Ectodermal cell (in vitro differentiated cells): ENCODE measurements around the gene RBM10.

Source experiments
- H3K27ac ChIP-seq: 2 replicates; pipeline ENCODE4 v1.7.0; 2013; ENCODE audit warnings: mild to moderate bottlenecking, low read depth, low read length; ENCODE audit not compliant: insufficient read depth, poor library complexity, severe bottlenecking
- H3K27me3 ChIP-seq: 2 replicates; pipeline ENCODE4 v1.7.0; 2013; ENCODE audit warnings: mild to moderate bottlenecking, low read length; ENCODE audit not compliant: insufficient read depth, control insufficient read depth, poor library complexity, severe bottlenecking
- H3K36me3 ChIP-seq: one replicate; pipeline ENCODE4 v1.7.0; 2013; ENCODE audit warnings: low read length; ENCODE audit not compliant: control insufficient read depth, insufficient read depth
- H3K4me1 ChIP-seq: one replicate; pipeline ENCODE4 v1.7.0; 2013; ENCODE audit warnings: low read length; ENCODE audit not compliant: control insufficient read depth, insufficient read depth
- H3K4me3 ChIP-seq: 2 replicates; pipeline ENCODE4 v1.7.0; 2013; ENCODE audit warnings: low read depth, low read length, control low read depth; ENCODE audit not compliant: insufficient read depth
- H3K9me3 ChIP-seq: 2 replicates; pipeline ENCODE4 v1.7.0; 2013; ENCODE audit warnings: mild to moderate bottlenecking, low read length, moderate library complexity; ENCODE audit not compliant: control insufficient read depth
- WGBS, 2 experiments: methylation state at CpG; one replicate each; pipeline ENCODE4 v1.1.7; 2013; ENCODE audit warnings: missing lambda C conversion rate in 2 of 2; 5-methylcytosine and 5-hydroxymethylcytosine counted together

Gene RBM10

DNA sequence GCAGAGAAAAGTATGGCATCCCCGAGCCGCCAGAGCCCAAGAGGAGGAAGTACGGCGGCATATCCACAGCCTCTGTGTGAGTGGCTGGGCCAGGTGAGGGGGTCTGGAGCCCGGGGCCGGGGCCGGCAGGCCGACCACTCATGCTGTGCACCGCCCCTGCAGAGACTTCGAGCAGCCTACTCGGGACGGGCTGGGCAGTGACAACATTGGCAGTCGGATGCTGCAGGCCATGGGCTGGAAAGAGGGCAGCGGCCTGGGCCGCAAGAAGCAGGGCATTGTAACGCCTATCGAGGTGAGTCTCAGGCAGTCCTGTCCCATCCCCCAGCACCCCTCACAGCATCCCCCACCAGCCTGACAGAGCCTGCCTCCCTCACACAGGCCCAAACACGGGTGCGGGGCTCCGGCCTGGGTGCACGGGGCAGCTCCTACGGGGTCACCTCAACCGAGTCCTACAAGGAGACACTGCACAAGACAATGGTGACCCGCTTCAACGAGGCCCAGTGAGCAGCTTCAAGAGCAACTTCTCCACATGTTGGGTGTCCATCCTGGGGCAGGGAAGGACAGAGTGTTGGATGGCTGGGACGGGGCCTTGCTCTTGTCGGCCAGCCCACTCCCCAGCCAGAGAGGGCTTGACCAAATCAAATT lies 41.2 kb downstream of the RBM10 start:
- no peaks in the 10 kb centered on the region for H3K4me1 ChIP-seq
- H3K27ac ChIP-seq = no peak overlapping the region
- WGBS, 2 experiments = 94 to 97% methylated on average over 27 of the region's 27 CpGs
- H3K4me3 ChIP-seq = no peak overlapping the region
- peaks cover 6% of the 10 kb centered on the region for H3K36me3 ChIP-seq
- no peaks in the 10 kb centered on the region for H3K9me3 ChIP-seq
- peaks cover under 1% of the 10 kb centered on the region for H3K27me3 ChIP-seq

DNA sequence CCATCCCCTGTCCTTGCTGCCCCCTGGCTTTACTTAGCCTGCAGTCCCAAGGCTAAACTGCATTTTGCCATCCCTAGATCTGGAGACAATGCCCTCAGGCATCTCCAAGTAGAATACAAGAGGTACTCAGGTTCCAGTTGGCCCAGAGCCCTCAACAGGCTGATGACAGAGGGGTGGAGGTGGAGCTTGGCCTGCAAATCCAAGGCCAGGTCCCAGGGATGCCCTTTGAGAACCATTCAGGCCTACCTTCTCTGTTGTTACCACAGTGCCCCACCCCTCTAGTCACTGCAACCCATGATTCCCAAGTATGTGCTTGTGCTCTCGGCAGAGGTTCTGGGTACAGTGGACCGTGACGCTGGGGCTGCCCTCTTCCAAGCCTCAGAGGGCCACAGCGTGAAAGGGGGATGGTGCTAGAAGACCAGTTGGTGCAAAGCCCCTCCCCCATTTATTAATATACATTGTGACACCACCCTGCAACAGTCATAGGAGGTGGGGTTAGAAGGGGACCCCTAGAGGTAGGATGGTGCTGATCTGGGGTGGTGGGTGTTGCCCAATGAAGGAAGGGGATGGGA lies 42.2 kb downstream of the RBM10 start:
- WGBS, 2 experiments = 86 to 89% methylated on average over 3 to 4 of the region's 4 CpGs
- Histone ChIP-seq H3K9me3 (no peaks in the 10 kb centered on the region), H3K27me3 (peaks cover 10% of the 10 kb centered on the region), H3K4me1 (no peaks in the 10 kb centered on the region), H3K4me3 (no peak overlapping the region), H3K36me3 (no peaks in the 10 kb centered on the region), H3K27ac (no peak overlapping the region)

DNA sequence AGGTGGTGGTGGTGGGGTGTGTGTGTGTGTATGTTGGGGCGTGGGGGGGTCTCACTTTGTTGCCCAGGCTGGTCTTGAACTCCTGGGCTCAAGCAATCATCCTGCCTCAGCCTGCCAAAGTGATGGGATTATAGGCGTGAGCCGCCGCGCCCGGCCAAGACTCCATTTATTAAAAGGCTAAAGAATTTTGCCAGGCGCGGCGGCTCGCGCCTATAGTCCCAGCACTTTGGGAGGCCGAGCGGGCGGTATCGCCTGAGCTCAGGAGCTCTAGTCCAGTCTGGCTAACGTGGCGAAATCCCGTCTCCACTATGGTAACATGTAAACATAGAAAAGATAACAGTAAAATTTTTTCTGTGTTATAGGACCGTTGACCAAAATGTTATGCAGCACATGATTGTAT lies 44.9 kb downstream of the RBM10 start:
- no peaks in the 10 kb centered on the region for H3K9me3 ChIP-seq
- H3K4me1 ChIP-seq = no peaks in the 10 kb centered on the region
- no peak overlapping the region for H3K4me3 ChIP-seq
- H3K36me3 ChIP-seq = no peaks in the 10 kb centered on the region
- H3K27ac ChIP-seq = no peak overlapping the region
- WGBS, 2 experiments = 88 to 89% methylated on average over 15 to 17 of the region's 19 CpGs
- peaks cover 10% of the 10 kb centered on the region for H3K27me3 ChIP-seq

DNA sequence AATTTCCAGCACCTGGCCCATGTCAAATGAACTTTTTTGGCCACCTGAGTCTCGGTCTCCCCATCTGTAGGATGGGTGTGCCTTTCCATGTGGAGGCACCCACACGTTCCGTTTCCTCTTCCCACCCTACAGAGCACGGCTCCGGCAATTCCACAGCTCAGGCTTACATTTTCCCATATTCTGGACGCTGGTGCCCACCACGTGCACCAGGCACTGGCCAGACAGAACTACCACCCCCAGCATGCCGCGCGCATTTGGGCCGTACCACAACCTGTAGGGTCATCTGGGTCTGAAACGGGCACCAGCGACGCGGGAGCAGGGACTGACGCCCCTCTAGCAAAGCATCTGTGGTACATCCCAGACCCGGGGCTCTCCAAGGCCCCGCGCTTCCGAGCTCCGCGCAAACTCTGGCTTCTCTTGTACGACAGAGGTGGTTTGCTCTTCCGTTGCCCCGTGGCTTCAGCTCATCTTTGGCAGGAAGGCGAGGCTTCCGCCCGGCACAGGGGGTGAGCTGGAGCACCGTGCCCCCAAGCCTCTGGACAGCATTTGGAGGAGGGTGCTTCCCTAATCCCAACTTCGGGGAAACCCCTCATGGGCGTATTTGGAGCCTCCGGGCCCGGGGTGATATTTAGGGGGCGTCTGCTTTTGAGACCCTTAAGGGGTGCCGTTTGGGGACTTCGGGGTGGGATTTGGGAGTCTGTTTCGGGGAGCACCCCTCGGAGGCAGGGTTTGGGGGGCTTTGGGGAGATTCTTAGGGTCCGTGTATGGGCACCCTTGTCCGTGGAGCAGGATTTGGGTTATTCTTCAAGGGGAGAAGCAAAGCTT lies 45.6 kb downstream of the RBM10 start:
- 3 to 5% methylated on average over 40 of the region's 40 CpGs for WGBS, 2 experiments
- Histone ChIP-seq H3K27me3 (peaks cover 10% of the 10 kb centered on the region), H3K36me3 (no peaks in the 10 kb centered on the region), H3K4me1 (no peaks in the 10 kb centered on the region), H3K27ac (no peak overlapping the region), H3K4me3 (peak overlapping the region; percentile 51), H3K9me3 (no peaks in the 10 kb centered on the region)

DNA sequence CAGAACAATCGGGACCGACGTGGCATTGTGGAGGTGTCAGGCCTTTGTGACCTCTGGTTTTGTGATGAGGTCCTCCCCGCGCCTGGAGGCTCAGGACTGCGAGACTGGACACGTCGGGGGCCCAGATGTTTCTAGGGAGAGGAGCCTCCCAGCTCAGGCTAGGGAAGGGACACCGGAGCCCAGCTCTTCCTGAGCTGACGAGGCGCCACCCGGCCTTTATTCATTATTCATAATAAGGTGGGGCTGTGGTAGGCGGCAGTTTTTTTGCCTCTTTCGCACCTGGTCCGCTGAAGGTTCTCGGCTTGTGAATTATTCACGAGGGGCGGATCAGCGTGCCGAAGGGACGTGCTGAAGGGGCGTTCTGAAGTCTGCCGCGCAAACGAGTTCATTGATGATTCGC lies 46.3 kb downstream of the RBM10 start:
- WGBS, 2 experiments = 2% methylated on average over 26 of the region's 26 CpGs
- no peaks in the 10 kb centered on the region for H3K9me3 ChIP-seq

DNA sequence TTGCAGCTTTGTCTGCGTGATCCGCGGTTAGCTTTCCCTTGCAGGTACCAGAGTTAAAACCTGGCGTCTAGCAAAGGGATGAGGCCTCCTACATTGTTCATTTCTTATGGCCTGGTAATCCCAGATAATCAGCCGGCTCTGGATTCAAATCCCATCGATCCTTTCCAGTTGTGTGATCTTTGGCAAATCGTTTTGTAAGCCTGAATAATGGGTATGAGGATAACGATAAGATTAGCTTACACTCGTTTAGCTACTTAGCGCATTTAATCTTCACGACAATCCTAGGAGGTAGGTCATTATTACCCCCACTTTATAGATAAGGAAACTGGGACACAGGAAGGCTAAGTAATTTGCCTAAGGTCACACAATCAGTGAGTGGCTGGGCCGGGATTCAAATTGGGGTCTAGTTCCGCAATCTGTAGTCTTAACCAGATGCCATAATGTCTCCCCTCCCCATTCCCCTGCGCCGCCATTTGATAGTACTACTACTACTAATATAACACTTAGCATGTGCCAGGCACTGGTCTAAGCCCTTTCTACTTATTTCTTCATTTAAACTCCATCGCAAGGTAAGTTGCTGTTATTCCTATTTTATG lies 46.9 kb downstream of the RBM10 start:
- H3K27me3 ChIP-seq = peaks cover 10% of the 10 kb centered on the region
- H3K36me3 ChIP-seq = no peaks in the 10 kb centered on the region
- no peaks in the 10 kb centered on the region for H3K9me3 ChIP-seq
- no peaks in the 10 kb centered on the region for H3K4me1 ChIP-seq
- WGBS, 2 experiments = 52 to 58% methylated on average over 11 to 15 of the region's 16 CpGs
- peak overlapping the region; percentile 51 for H3K4me3 ChIP-seq
- no peak overlapping the region for H3K27ac ChIP-seq

More for the DNA sequence above, 46.3 kb downstream of the RBM10 start:
- Histone ChIP-seq H3K36me3 (no peaks in the 10 kb centered on the region), H3K4me1 (no peaks in the 10 kb centered on the region), H3K4me3 (peak overlapping the region; percentile 51), H3K27ac (no peak overlapping the region), H3K27me3 (peaks cover 10% of the 10 kb centered on the region)

DNA sequence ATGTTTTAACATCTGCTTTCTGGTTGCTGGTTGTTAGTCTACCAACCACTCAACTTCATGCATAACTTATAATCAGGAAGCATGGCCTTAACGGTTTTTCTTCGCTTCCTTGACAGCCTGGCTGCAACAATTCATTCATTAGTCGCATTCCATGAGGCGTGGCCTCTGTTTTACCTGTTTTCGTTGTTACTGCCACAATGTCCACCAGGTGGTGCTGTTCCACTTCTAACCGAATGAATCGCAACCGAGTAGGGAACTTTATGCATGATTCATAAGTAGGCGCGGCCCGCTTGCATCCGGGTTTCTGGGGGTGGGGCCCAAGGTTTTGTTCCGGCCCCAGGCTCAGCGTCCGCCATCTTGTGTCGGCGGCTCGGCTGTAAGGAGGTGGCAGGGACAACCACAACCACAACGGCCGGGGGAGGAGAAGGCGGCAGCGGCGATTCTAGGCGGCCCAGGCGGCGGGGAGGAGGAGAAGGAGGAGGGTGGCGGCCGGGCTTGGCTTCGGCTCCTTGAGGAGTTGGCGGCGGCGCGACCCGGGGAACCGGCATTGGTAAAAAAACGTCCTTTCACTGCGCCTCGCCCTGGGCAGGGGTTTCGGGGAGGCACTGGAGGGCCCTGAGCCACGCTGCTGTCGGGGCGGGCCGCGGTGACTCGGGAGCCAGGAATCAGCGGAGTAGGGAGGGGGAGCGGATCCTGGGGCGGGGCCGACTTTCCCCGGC lies 48.6 kb downstream of the RBM10 start, which contains the start of gene UBA1:
TSS of gene UBA1 (plus strand) at position 355 of the 719 bp plus-strand sequence. CDS start 4,974 bp downstream, outside the sequence.
- peak within 1 kb of the TSS; percentile 75 for H3K4me3 ChIP-seq
- peak within 1 kb of the TSS; percentile 63 for H3K27ac ChIP-seq
- 1% methylated on average over 50 of the region's 50 CpGs for WGBS, 2 experiments

DNA sequence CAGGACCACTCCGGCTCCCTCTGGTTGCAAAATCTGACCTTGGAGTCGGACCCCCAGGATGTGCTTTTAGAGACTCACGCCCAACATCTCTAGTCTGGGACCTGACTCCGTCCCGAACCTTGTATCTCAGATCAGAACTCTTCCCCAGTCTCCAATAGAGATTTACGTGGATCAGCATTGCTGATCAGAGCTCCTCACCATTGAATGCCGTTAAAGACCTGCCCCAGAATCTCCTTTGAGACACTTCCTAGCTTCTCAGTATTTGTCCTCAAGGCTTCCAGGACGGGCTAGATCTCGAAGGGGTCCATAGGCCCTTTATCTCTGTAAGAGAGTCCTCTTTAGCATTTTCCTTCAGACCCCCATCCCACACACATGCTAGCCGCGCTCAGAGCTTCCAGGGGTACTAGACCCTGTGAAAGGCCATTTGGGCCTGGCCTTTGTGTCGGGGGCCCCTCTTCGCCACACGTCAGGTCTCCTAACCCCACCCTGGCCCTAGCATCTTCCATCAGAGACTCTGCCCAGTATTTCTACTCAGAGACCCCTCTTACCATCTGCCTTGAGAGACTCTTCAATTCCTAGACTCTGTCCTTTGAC lies 49.3 kb downstream of the RBM10 start:
- Histone ChIP-seq H3K4me3 (peak overlapping the region; percentile 75), H3K36me3 (peaks cover 6% of the 10 kb centered on the region), H3K4me1 (peaks cover 3% of the 10 kb centered on the region), H3K27me3 (peaks cover 10% of the 10 kb centered on the region), H3K27ac (no peak overlapping the region), H3K9me3 (no peaks in the 10 kb centered on the region)
- WGBS, 2 experiments = 8 to 9% methylated on average over 14 of the region's 14 CpGs

More for the DNA sequence above, 48.6 kb downstream of the RBM10 start, which contains the start of gene UBA1:
- peaks cover 10% of the 10 kb centered on the region for H3K27me3 ChIP-seq
- H3K4me1 ChIP-seq = peaks cover 3% of the 10 kb centered on the region
- no peaks in the 10 kb centered on the region for H3K36me3 ChIP-seq
- H3K9me3 ChIP-seq = no peaks in the 10 kb centered on the region

DNA sequence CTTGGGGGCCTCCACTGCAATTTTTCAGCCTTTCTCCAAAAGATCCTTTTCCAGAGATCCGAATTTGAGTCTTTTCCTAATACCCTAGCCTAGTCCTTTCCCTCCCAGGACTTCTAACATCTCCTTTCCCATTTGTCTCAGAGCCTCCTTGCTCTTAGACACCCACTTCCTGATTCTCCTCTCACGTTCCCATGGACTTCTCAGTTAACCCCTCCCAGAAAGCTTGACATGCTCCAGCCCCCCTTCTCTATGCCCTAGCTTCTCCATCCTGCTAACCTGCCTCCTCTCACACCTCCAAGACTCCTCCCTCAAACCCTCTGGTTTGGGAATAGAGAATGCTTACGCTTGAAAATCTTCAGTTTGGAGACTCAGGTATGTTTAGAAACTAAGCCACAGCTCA lies 51.1 kb downstream of the RBM10 start:
- no peak overlapping the region for H3K4me3 ChIP-seq

More for the DNA sequence above, 51.1 kb downstream of the RBM10 start:
- Histone ChIP-seq H3K27me3 (peaks cover 10% of the 10 kb centered on the region), H3K36me3 (peaks cover 13% of the 10 kb centered on the region), H3K4me1 (peaks cover 3% of the 10 kb centered on the region), H3K27ac (no peak overlapping the region), H3K9me3 (no peaks in the 10 kb centered on the region)
- 68 to 73% methylated on average over 3 of the region's 3 CpGs for WGBS, 2 experiments
